HG03442 (cell line): Measurements from ENCODE around the gene APLN.

Experiments used
- ATAC-seq: cut with Tn5 transposase; IDR thresholded peaks from one replicate; pipeline ENCODE4 v1.9.1; 2021; ENCODE audit warnings: mild to moderate bottlenecking, moderate library complexity; ENCODE audit not compliant: unreplicated experiment

Gene APLN

DNA sequence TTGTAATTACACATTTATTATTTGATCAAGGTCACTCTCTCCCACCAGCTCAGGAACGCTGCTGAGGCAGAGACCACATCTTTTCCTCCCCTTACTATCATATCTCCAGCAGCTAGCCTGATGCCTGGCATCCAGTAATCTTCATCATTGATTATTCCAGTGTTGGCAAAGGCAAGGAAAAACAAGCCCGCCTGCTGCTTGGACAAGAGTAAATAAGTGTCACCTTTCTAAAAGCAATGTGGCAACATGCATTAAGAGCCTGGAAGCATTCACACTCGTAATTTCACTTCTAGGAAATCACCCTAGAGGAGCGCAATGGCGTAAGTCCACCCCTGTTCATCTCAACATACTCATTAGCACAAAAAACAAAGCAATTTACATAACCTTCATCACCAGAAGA is 54.8 kb downstream of the APLN start:
- ATAC-seq, result no peak

GRCh38 chrX:129599499-129599898 is 55.3 kb downstream of the APLN start:
- no peak for ATAC-seq

- no peak for ATAC-seq
Measured at GRCh38 chrX:129597905-129598304, 56.9 kb downstream of the APLN start.

DNA sequence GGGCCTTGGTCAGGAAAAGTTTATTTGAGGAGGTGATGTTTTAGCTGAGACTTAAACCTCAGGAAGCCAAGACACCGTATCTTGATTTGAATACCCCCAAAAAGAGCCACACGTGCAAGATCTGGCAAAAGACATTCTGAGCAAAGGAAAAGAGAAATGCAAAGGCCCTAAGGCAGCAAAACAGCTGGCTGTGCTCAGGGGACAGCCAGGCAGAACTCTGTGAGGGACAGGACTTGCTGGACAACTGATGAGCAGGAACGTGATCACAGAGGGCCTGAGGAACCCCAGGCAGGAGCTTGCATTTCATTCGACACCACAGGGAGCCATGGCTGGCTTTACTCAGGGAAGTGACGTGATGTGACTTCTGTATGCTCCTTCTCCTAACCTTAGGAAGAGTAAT is 58.7 kb downstream of the APLN start:
- ATAC-seq, result no peak
